Measurements from ENCODE around the gene STAT4.
A peak's percentile ranks its signal among the peaks of the same experiment; 100 is the strongest.

The STAT4 gene

GRCh38 chr2:191038241-191038725 is 112.5 kb downstream of the STAT4 start:
- Histone ChIP-seq H3K4me3 (ENCODE audit: low read depth, low read length) (no peak overlapping the region), H3K36me3 (replicated peaks) (no peaks in the 10 kb centered on the region), H3K27ac (peak overlapping the region; percentile 64), H3K27me3 (replicated peaks) (no peaks in the 10 kb centered on the region)
- TF ChIP-seq, protein P1, sequence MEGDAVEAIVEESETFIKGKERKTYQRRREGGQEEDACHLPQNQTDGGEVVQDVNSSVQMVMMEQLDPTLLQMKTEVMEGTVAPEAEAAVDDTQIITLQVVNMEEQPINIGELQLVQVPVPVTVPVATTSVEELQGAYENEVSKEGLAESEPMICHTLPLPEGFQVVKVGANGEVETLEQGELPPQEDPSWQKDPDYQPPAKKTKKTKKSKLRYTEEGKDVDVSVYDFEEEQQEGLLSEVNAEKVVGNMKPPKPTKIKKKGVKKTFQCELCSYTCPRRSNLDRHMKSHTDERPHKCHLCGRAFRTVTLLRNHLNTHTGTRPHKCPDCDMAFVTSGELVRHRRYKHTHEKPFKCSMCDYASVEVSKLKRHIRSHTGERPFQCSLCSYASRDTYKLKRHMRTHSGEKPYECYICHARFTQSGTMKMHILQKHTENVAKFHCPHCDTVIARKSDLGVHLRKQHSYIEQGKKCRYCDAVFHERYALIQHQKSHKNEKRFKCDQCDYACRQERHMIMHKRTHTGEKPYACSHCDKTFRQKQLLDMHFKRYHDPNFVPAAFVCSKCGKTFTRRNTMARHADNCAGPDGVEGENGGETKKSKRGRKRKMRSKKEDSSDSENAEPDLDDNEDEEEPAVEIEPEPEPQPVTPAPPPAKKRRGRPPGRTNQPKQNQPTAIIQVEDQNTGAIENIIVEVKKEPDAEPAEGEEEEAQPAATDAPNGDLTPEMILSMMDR (IDR thresholded peaks at IDR 0.05; ENCODE audit: low read depth, low read length, missing control alignments): no peak
- peak; percentile 39 for DNase-seq
- in situ Hi-C loops (cut with HindIII; ENCODE audit: low pct_ligation_motif_present, low sequenced_read_pairs): no loop called here

- H3K27ac ChIP-seq: no peak overlapping the region
- TF ChIP-seq, protein P1 (IDR thresholded peaks at IDR 0.05; ENCODE audit: low read depth, low read length, missing control alignments): no peak
- no peaks in the 10 kb centered on the region for H3K27me3 ChIP-seq (replicated peaks)
- in situ Hi-C loops (cut with HindIII; ENCODE audit: low pct_ligation_motif_present, low sequenced_read_pairs): no loop called here
- DNase-seq: no peak
- no peak overlapping the region for H3K4me3 ChIP-seq (ENCODE audit: low read depth, low read length)
- no peaks in the 10 kb centered on the region for H3K36me3 ChIP-seq (replicated peaks)
Observed at GRCh38 chr2:191037351-191037750, 113.4 kb downstream of the STAT4 start.

- TF ChIP-seq, protein P1 (IDR thresholded peaks at IDR 0.05; ENCODE audit: low read depth, low read length, missing control alignments): no peak
- in situ Hi-C loops (cut with HindIII; ENCODE audit: low pct_ligation_motif_present, low sequenced_read_pairs): no loop called here
- Histone ChIP-seq H3K36me3 (replicated peaks) (no peaks in the 10 kb centered on the region), H3K27ac (no peak overlapping the region), H3K4me3 (ENCODE audit: low read depth, low read length) (no peak overlapping the region), H3K27me3 (replicated peaks) (no peaks in the 10 kb centered on the region)
- DNase-seq: no peak
Observed at GRCh38 chr2:191036363-191036762, 114.4 kb downstream of the STAT4 start.

GRCh38 chr2:191032588-191033429 is 118.0 kb downstream of the STAT4 start:
- Histone ChIP-seq H3K36me3 (replicated peaks) (no peaks in the 10 kb centered on the region), H3K27me3 (replicated peaks) (no peaks in the 10 kb centered on the region), H3K27ac (no peak overlapping the region), H3K4me3 (ENCODE audit: low read depth, low read length) (no peak overlapping the region)
- TF ChIP-seq, protein P1 (IDR thresholded peaks at IDR 0.05; ENCODE audit: low read depth, low read length, missing control alignments): no peak
- no peak for DNase-seq
- in situ Hi-C loops (cut with HindIII; ENCODE audit: low pct_ligation_motif_present, low sequenced_read_pairs): no loop called here

DNA sequence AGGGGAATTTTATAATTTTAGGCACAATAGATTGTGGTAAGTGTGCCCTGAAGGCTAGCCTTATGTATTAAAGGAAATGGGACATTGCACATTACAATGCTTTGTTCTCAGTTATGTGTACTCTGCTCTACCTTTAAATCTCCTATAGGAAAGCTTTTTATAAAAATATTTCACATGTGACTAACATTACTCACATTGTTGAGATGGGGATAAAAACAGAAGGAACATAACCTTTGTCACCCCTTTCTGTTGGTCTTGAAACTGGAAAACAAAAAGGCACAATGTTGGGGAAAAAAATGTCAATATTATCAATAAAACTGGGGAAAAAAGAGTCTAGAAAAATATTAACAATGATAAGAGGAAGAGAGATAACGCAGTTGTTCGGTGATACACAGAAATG is 119.5 kb downstream of the STAT4 start:
- Histone ChIP-seq H3K27me3 (replicated peaks) (no peaks in the 10 kb centered on the region), H3K36me3 (replicated peaks) (no peaks in the 10 kb centered on the region), H3K27ac (no peak overlapping the region), H3K4me3 (ENCODE audit: low read depth, low read length) (no peak overlapping the region)
- TF ChIP-seq, protein P1 (IDR thresholded peaks at IDR 0.05; ENCODE audit: low read depth, low read length, missing control alignments): no peak
- in situ Hi-C loops (cut with HindIII; ENCODE audit: low pct_ligation_motif_present, low sequenced_read_pairs): no loop called here
- DNase-seq: no peak
